Tongue (tissue), 3 donors: ENCODE data around the gene COX8A. TPM values are rescaled to one million over a fixed set of nuclear protein-coding genes. Genes with fewer than 3 reads are reported as not detected.

Experiments
- DNase-seq: peaks from one replicate; pipeline ENCODE4 v3.0.0-alpha.2; 2015
- small RNA-seq: library from RNA; depleted of rRNA; stranded (forward); fragments of <200 nt; gene quantifications from one replicate; pipeline ENCODE3, GENCODE V24; 2014; ENCODE audit warnings: low replicate concordance
- total RNA-seq: library from RNA; depleted of rRNA; stranded (reverse); fragments of >200 nt; gene quantifications from one replicate; pipeline ENCODE4 v1.2.3, GENCODE V29; 2014

The COX8A gene
- total RNA-seq, 1 donor from 2014 or later: 544 TPM

GRCh38 chr11:64021757-64022093 is 47.3 kb downstream of the COX8A start:
- peak; percentile 70 for DNase-seq

DNA sequence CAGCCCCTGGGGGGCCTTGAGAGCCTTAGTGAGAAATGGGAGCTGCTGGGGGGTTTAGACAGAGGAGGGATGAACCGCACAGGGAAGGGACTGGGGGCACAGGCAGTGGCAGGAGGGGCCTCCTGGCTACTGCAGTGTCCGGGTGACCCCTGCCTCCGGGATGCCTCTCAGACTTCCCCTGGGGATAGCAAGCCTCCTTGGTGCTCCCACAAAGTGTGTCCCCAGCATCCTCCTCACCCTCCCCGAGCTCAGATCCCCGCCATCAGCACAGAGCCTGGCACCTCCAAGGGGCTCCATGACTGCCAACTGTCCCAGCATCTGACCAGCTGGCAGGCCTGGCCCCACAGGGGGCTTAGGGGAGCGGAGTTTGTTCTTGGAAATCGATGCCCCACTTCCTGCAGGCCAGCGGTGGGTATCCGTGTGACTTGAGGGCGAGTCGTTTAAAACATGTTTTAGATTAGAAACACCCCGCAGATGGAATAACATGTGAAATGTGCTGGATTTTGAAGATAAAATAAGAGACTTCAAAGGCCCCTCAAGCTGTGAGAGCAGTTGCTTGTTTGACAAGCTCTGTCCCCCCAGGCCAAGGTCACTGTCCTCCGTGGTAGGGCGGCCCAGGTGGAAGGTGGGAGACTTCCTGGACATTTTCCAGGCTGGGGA is 47.8 kb downstream of the COX8A start:
- no peak for DNase-seq

- DNase-seq: no peak
Observed at GRCh38 chr11:64023712-64024710, 49.6 kb downstream of the COX8A start.

DNA sequence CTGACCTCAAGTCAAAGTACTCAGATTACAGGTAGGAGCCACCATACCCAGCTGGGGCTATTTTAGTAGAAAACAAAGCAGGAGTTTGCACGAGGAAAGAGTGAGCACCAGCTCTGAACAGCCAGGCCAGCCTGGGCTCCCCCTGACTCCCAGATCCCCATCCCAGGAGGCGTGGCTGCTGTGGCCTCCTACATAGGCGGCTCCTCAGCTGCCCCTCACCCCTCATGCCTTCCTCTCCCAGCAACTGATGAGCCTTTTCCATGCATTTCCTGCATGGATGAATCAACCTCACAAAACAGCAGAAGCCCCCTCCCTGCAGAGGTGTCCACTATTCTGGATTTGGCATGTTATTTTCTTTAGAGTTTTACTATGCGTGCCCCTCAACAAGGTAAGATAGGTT is 50.8 kb downstream of the COX8A start:
- DNase-seq: no peak

Small RNA genes within 50 kb of the gene (small RNA-seq; reads per million reads assigned to genes)
- gene RNU6-45P: not detected

Other genes starting within 250 kb of the COX8A start
- gene ZFTA, start 205.8 kb upstream of the COX8A start, total RNA-seq: 33.7 TPM
- gene SPINDOC, start 161.2 kb upstream of the COX8A start, total RNA-seq: 11.9 TPM
- gene MARK2, start 135.5 kb upstream of the COX8A start, total RNA-seq: 18.2 TPM
- gene RCOR2, start 57.5 kb upstream of the COX8A start, total RNA-seq: 3.0 TPM
- 12.1 TPM for gene NAA40, start 35.6 kb upstream of the COX8A start, total RNA-seq
- gene OTUB1, start 11.8 kb downstream of the COX8A start, total RNA-seq: 44.0 TPM
- gene FLRT1, start 61.3 kb downstream of the COX8A start, total RNA-seq: 3.7 TPM
- 58.8 TPM for gene MACROD1, start 191.5 kb downstream of the COX8A start, total RNA-seq
- 94.2 TPM for gene STIP1, start 211.6 kb downstream of the COX8A start, total RNA-seq
- 5.7 TPM for gene FERMT3, start 232.1 kb downstream of the COX8A start, total RNA-seq